ENCODE data around the gene CFAP141. TPM values are rescaled to one million over a fixed set of nuclear protein-coding genes. Genes with fewer than 3 reads are reported as not detected.

Gene CFAP141
- total and polyA plus RNA-seq, 8 donors = not detected

- TF ChIP-seq POLR2AphosphoS5 (IDR thresholded peaks at IDR 0.05) = no peak
- TF ChIP-seq, protein P1, sequence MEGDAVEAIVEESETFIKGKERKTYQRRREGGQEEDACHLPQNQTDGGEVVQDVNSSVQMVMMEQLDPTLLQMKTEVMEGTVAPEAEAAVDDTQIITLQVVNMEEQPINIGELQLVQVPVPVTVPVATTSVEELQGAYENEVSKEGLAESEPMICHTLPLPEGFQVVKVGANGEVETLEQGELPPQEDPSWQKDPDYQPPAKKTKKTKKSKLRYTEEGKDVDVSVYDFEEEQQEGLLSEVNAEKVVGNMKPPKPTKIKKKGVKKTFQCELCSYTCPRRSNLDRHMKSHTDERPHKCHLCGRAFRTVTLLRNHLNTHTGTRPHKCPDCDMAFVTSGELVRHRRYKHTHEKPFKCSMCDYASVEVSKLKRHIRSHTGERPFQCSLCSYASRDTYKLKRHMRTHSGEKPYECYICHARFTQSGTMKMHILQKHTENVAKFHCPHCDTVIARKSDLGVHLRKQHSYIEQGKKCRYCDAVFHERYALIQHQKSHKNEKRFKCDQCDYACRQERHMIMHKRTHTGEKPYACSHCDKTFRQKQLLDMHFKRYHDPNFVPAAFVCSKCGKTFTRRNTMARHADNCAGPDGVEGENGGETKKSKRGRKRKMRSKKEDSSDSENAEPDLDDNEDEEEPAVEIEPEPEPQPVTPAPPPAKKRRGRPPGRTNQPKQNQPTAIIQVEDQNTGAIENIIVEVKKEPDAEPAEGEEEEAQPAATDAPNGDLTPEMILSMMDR (IDR thresholded peaks at IDR 0.05) = no peak
- H3K9me3 ChIP-seq = no peaks in the 10 kb centered on the region
- H3K27ac ChIP-seq = no peak overlapping the region
- H3K27me3 ChIP-seq = no peaks in the 10 kb centered on the region
- H3K4me1 ChIP-seq = peaks cover 19 to 50% (median 39%) of the 10 kb centered on the region in 4 donors
- no peak overlapping the region for H3K4me3 ChIP-seq
- 93 to 98% (median 97%) methylated on average over 2 of the region's 2 CpGs for WGBS, 5 donors
- no peak for DNase-seq
- peaks cover 34 to 55% (median 54%) of the 10 kb centered on the region in 4 donors for H3K36me3 ChIP-seq
- intact Hi-C loops (cut with DNase I; ENCODE audit: low total_unique reads) = no loop called here
These were observed 19.2 kb upstream of the CFAP141 start for GRCh38 chr1:154225370-154225769.

- Histone ChIP-seq H3K36me3 (peaks cover 20 to 42% (median 37%) of the 10 kb centered on the region in 4 donors), H3K9me3 (no peaks in the 10 kb centered on the region), H3K27ac (peak overlapping the region in 3 of 5 donors; percentile 29 to 100 (median 96)), H3K4me1 (peaks cover 30 to 61% (median 50%) of the 10 kb centered on the region in 4 donors), H3K27me3 (no peaks in the 10 kb centered on the region), H3K4me3 (no peak overlapping the region)
- TF ChIP-seq EP300 (IDR thresholded peaks at IDR 0.05) = no peak
- TF ChIP-seq, protein P1 (IDR thresholded peaks at IDR 0.05) = no peak
- no peak for TF ChIP-seq POLR2AphosphoS5 (IDR thresholded peaks at IDR 0.05)
- TF ChIP-seq POLR2A (IDR thresholded peaks at IDR 0.05) = no peak
- intact Hi-C loops (cut with DNase I; ENCODE audit: low total_unique reads) = no loop called here
- no peak for DNase-seq
- WGBS, 5 donors = 30 to 55% (median 45%) methylated on average over 2 of the region's 2 CpGs
These were observed 17.5 kb upstream of the CFAP141 start for GRCh38 chr1:154223621-154224020.

- TF ChIP-seq POLR2AphosphoS5 (IDR thresholded peaks at IDR 0.05) (no peak), EP300 (IDR thresholded peaks at IDR 0.05) (no peak), POLR2A (IDR thresholded peaks at IDR 0.05) (no peak)
- TF ChIP-seq, protein P1 (IDR thresholded peaks at IDR 0.05) = no peak
- H3K4me1 ChIP-seq = peaks cover 37 to 68% (median 57%) of the 10 kb centered on the region in 4 donors
- H3K9me3 ChIP-seq = no peaks in the 10 kb centered on the region
- intact Hi-C loops (cut with DNase I; ENCODE audit: low total_unique reads) = no loop called here
- no peak for DNase-seq
- H3K4me3 ChIP-seq = peak overlapping the region in 2 of 4 donors; percentile 81 to 82
- 61 to 70% (median 65%) methylated on average over 1 of the region's 1 CpG for WGBS, 5 donors
- H3K36me3 ChIP-seq = peaks cover 21 to 40% (median 37%) of the 10 kb centered on the region in 4 donors
- peak overlapping the region in 3 of 5 donors; percentile 96 to 100 (median 100) for H3K27ac ChIP-seq
- no peaks in the 10 kb centered on the region for H3K27me3 ChIP-seq
These were observed 16.8 kb upstream of the CFAP141 start for GRCh38 chr1:154222918-154223317.

GRCh38 chr1:154222518-154222917, 16.4 kb upstream of the CFAP141 start:
- Histone ChIP-seq H3K4me3 (peak overlapping the region in 2 of 4 donors; percentile 81 to 82), H3K27ac (peak overlapping the region in 4 of 5 donors; percentile 96 to 100 (median 100))
- 68 to 90% (median 80%) methylated on average over 1 of the region's 1 CpG for WGBS, 5 donors

More at GRCh38 chr1:154222518-154222917, 16.4 kb upstream of the CFAP141 start:
- Histone ChIP-seq H3K36me3 (peaks cover 21 to 40% (median 37%) of the 10 kb centered on the region in 4 donors), H3K9me3 (no peaks in the 10 kb centered on the region), H3K4me1 (peaks cover 41 to 72% (median 61%) of the 10 kb centered on the region in 4 donors), H3K27me3 (no peaks in the 10 kb centered on the region)
- intact Hi-C loops (cut with DNase I; ENCODE audit: low total_unique reads) = no loop called here
- TF ChIP-seq EP300 (IDR thresholded peaks at IDR 0.05) (no peak), POLR2A (IDR thresholded peaks at IDR 0.05) (no peak), POLR2AphosphoS5 (IDR thresholded peaks at IDR 0.05) (no peak)
- TF ChIP-seq, protein P1 (IDR thresholded peaks at IDR 0.05) = no peak
- no peak for DNase-seq
